ENCODE measurements around the gene CCDC33.

GRCh38 chr15:74330861-74331408, 94.8 kb downstream of the CCDC33 start:
- TF ChIP-seq CTCF (conservative IDR thresholded peaks at IDR 0.05; ENCODE audit: low read depth, low read length) (no peak), EZH2 (IDR thresholded peaks at IDR 0.05; ENCODE audit: low read length, unreplicated experiment) (no peak)

Measured in PC-3 (cell line).